ENCODE data around the gene KIAA0408.

The KIAA0408 gene

DNA sequence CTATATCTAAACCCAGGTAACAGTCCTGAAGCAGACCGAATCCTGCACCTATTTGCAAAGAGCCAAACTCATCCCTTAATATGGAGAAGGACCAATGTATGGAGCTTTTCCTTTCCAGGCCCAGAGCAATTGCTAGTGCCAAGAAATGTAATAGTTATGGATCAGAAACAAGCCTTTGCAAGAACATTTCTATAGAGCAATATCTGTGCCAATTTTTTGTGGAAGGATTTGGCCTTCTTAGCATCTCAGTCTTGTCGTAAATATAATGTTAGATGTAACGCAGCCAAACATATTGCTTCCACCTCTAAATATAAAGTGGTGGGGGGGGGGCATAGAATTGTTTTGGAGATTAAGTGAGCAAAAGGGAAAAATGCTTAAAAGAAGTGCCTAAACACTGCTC is 2.7 kb downstream of the KIAA0408 start:
- DNase-seq (ENCODE audit: insufficient read length, low spot score): no peak
- no peak for FAIRE-seq
- TF ChIP-seq, protein P1, sequence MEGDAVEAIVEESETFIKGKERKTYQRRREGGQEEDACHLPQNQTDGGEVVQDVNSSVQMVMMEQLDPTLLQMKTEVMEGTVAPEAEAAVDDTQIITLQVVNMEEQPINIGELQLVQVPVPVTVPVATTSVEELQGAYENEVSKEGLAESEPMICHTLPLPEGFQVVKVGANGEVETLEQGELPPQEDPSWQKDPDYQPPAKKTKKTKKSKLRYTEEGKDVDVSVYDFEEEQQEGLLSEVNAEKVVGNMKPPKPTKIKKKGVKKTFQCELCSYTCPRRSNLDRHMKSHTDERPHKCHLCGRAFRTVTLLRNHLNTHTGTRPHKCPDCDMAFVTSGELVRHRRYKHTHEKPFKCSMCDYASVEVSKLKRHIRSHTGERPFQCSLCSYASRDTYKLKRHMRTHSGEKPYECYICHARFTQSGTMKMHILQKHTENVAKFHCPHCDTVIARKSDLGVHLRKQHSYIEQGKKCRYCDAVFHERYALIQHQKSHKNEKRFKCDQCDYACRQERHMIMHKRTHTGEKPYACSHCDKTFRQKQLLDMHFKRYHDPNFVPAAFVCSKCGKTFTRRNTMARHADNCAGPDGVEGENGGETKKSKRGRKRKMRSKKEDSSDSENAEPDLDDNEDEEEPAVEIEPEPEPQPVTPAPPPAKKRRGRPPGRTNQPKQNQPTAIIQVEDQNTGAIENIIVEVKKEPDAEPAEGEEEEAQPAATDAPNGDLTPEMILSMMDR (IDR thresholded peaks at IDR 0.05; ENCODE audit: insufficient read depth, missing control alignments): no peak

DNA sequence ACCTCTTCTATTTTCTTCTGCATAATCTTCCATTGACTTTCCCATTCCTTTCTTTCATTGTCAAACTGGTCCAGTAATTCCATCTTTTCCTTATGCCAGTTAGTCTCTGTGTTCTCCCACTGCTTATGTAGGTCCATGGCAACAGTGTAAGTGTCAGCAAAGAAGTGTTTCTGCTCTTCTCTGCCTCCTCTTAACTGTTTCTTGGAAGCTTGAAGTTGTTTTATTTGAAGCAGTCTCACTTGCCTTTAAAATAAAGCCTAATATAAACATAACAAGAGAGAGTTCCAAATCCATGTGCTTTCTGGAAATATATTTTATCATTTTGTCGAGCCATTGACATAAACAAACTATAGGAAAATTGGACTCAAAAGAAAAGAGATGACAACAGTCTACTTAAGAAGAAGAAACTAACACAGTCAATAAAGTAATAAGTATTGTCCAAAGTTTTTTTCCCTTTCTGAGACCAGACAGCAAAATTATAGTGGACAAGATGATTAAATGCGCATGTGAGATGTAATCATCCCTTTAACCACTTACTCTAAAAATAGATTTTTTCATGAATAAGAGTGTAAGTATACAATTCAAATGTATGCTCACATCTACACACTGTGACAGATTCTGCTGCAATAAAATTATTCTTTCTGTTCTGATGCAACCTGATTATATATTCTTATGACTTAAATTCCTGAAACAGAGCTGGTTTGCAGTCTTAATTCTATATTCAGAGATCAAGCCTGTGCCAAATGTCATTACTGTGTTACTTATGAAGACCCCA is 5.2 kb downstream of the KIAA0408 start:
- no peak for DNase-seq (ENCODE audit: insufficient read length, low spot score)
- FAIRE-seq: peak; percentile 16
- TF ChIP-seq, protein P1 (IDR thresholded peaks at IDR 0.05; ENCODE audit: insufficient read depth, missing control alignments): no peak

DNA sequence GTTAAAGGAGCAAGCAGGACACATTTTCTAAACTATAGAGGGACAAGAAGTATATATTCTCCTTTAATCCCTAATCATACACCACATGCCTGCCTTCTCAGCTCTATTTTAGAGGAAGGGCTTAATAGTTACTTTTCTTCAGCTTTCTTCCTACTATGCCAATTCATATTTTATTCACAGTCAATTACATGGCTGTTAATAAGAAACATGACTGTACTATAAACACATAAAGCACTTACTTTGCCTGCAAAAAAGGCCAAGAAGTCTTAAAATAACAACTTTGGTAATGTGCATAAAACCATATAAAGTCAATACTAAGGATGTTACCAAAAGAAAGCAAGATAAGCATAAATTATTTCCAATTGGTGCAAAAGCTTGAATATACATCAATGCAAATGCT is 6.4 kb downstream of the KIAA0408 start:
- DNase-seq (ENCODE audit: insufficient read length, low spot score) (no peak), FAIRE-seq (peak; percentile 16)
- TF ChIP-seq, protein P1 (IDR thresholded peaks at IDR 0.05; ENCODE audit: insufficient read depth, missing control alignments): no peak

DNA sequence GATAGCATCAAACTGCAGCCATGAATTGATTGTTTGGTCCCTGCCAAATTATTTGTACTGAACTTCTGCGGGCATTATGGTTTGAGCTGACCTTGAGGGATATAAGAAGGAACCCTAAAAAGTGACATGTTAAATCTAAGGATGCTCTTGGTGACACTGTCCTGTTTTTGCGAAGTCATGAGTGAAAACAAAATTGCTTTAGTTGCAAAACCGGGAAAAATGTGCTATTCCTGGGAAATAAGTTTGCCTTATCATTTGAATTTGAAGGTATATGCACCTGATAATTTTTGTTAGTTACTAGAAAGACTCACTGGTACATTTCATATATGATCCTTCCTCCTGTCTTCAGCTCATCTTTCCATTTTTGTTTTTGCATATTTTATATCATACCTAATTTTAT is 7.8 kb downstream of the KIAA0408 start:
- FAIRE-seq (peak; percentile 58), DNase-seq (ENCODE audit: insufficient read length, low spot score) (no peak)
- TF ChIP-seq, protein P1 (IDR thresholded peaks at IDR 0.05; ENCODE audit: insufficient read depth, missing control alignments): no peak

DNA sequence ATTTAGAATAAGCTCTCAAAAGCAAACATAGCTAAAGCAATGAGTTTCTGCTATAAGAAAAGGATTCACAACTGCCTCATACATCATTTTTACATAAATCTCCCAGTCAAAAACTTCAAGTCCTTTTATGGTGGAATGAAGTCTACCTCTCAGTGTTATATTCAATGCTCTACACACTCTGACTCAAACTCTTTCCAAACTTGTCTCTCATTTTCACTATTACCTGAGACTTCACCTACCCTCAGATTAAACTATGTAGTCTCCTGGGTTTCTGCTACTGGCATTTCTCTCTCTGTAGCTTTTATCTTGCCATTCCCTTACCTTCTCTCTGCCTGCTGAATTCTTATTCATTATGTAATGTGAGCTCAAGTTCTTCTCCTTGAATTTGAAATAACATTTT is 11.4 kb downstream of the KIAA0408 start:
- FAIRE-seq: peak; percentile 6
- TF ChIP-seq, protein P1 (IDR thresholded peaks at IDR 0.05; ENCODE audit: insufficient read depth, missing control alignments): no peak
- no peak for DNase-seq (ENCODE audit: insufficient read length, low spot score)

DNA sequence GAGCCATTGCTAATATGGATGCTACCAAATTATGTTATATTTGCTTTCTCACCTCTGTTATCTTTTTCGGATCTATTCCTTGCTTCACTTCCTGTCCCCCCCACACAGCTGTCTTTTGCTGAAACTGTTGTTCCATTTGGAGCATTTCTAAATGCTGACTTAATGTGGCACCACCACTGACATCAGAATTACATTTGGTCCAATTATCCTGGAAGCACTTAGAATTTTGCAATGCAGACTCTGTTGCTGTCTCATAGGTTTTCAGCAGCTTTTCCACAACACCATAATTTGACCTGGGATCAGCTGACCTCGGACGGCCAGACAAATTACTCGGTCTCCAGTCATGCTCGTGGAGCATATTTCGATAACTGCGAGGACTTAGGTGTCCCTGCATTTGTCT is 12.8 kb downstream of the KIAA0408 start:
- no peak for DNase-seq (ENCODE audit: insufficient read length, low spot score)
- no peak for FAIRE-seq
- TF ChIP-seq, protein P1 (IDR thresholded peaks at IDR 0.05; ENCODE audit: insufficient read depth, missing control alignments): no peak

DNA sequence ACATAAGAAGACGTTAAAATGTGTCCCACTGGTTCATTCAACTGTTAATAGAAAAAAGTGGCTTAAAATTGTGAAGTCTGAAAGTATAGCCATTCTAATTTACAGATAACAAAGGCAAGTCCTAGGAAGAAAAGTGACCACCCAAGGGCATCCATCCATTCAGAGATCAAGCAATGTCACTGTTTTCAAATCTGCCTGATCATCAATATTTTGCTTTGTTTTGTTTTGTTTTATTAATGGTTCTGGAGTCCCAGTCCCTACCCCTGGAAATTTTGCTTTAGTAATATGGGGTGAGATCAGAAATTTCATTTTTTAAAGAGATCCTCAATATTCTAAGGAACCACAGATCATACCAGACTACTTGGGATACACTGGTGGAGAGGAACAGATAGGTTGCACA is 17.3 kb downstream of the KIAA0408 start:
- TF ChIP-seq, protein P1 (IDR thresholded peaks at IDR 0.05; ENCODE audit: insufficient read depth, missing control alignments): no peak
- no peak for DNase-seq (ENCODE audit: insufficient read length, low spot score)
- FAIRE-seq: peak; percentile 11

Measured in D721Med (cell line).